Measurements from ENCODE around the gene PTN.
"Not testable (repeated sequence)": the region's sequence is repeated elsewhere in the genome, so short reads cannot be mapped to it uniquely, and the experiment has no call there.

Gene PTN

DNA sequence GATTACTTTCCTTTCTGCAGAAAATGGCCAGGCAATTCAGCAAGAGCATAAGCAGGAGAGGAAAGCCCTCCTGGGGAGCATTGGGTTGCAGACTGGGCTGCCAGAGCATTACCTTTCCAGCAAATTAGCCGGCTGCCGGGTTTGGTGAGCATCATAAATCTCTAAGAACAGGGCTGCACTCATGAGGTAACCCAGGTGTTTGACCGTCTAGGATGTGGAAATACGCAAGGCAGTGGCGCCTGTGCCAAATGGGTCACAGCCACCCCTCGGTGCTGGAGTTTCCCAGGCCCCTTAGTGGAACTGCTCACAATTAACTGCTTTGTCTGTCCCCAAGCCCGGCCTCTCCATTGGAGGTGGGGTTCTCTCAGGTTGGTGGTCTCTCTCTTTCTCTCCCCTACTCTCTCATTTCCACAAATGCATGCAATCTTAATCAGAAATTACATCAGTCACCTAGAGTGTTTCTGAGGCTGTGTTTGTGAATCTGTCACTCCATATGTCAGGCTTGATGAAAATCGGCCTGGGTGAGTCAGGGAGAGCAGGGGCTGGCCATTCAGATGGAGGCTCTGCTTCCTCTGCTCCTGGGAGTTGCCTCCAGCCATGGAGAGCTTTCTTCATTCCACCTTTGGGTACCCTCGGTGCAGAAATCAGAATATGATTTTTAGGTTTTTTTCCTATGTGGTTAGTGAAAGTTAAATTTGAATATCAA, 26.7 kb downstream of the PTN start:
- no peak for DNase-seq

DNA sequence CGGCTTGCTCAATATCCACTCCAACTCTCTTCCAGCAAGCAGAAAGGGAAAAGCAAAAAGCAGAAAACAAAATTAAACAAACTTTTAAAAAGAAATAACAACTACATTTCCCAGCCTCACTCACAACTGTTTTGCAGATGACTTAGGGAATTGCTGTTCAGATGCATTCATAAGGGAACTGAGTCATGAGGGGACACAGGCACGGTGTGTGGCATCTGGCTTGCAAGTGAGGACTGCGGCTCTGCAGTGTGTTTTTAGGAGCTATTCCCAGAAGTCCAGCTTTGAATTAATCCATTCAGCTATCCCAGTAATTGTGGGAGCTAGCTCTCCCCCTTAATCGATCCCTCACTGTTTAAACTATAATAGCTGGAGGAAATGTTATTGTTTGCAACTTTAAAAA, 30.3 kb downstream of the PTN start:
- DNase-seq, result no peak

DNA sequence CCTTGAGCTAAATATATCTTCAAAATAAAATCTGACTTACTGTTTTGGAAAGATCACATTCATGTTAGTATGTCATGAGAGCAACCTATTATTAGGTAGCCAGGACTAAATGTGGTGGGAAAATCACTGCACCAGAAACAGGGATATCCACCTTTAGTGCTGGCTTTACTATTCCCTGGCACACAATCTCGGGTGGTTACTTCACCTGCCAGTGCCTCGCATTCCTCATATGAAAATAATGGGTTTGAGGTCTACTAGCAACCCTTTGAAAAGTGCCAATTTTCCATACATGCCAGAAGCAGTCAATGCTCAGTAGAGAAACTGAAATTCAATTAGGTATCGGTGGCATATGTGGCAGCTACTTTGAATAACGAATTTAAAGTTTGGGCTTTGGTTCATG, 36.8 kb downstream of the PTN start:
- no peak for DNase-seq

DNA sequence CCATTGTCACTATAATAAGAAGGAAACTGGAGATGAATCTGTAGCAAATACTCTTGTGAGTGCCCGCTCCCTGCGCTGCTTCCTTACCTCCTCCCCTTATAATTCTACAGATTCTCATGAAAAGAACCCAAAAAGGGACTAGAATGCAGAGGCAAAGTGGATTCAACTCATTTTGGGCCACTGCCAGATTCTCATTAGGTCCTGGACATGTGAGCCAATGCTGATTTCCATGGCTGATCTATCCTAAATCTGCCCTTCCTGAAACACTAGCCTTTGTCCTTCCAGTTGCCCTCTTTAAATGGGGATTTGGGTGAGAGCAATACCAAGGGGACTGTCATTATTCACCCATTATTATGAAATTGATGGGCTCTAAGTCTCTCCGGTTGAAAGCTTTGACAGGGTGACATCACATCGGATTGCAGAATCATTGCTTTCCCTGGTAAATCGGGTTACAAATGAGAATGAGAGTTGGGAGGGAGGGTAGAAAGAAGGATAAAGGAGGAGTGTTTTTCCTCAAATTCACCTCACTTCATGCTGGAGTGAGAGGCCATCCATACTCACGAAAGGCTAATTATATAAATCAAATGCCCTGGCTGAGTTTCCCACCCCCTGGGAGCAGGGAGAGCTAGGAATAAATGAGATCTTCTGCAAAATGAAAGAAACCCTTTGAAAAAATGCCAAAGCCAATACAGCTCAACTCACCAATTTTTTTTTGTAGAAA, 37.5 kb downstream of the PTN start:
- no peak for DNase-seq

DNA sequence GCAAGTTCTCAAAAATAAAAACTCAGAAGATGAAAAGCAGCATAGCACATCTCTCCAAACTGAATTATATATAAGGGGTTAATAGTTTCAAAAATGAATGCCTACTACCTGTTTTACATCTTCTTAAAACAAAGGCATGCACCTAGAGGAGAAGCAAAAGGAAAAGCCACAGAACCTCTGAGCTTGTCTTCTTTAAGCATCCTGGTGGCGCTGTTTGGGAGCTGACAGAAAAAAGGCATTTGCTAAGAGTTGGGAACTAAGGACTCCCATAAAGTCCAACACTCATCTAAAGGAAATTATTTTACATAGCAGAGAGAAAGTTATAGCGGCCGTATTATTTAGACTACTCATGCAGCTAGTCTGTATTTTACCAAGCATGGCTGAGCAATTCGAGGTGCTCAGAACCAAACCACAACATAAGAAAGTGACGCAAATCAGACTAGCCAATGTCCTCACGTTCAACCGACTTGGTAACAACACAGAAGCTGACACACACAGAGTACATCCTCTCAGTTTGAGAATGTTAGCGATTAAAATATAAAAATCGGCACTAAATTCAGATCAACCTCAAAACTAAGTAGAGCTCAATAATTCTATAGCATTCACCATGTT, 38.8 kb downstream of the PTN start:
- no peak for DNase-seq

DNA sequence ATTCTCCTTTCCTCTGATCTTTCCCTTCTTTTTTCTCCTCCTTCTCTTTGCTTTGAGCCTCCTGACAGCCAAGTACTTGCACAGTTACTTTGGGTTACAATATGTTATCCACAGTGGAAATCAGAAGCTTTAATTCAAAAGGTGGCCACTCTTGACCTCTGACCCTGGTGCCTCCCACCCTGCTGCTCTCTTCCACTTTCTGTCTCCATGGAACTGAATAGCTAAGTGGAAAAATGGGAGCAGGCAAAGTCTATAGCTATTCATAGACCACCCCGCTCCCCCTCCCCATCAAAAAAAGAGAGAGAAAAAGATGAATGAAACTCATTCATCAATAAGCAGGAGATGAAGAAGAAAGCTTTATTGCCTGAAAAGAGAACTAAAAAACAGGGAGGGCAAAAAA, 39.4 kb downstream of the PTN start:
- no peak for DNase-seq

DNA sequence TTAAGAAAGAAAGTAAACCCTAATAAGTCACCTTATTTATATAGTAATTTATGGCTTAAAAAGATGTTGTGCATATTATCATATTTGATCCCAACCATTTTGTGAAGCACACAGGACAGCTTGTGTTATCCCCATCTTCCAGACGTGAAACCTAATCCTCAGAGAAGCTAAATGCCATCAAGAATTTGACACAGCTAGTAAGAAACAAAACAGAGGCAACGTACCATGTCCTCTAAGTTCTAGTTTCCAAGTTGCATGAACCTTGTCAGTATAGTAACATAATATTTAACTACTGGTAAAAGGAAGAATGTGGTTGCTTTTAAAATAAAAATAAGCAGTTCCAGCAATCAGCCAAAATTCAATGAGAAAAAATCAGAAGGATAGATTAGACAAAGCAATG, 41.5 kb downstream of the PTN start:
- no peak for DNase-seq

DNA sequence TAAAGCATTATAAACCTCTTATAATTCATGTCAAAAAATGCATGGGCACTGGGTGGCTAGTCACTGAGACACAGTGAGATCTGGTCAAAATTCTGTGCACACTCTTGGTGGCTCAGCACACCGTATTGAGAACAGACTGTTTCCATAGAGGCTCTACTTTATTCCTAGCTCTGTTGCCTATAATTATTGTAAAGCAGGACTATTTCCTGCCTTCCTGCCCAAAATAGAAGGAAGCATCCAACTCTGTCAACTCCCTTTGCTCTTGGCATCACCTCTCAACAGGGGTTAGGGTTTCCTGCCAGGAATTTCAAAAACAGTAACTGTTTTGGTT, 45.1 kb downstream of the PTN start:
- no peak for DNase-seq

DNA sequence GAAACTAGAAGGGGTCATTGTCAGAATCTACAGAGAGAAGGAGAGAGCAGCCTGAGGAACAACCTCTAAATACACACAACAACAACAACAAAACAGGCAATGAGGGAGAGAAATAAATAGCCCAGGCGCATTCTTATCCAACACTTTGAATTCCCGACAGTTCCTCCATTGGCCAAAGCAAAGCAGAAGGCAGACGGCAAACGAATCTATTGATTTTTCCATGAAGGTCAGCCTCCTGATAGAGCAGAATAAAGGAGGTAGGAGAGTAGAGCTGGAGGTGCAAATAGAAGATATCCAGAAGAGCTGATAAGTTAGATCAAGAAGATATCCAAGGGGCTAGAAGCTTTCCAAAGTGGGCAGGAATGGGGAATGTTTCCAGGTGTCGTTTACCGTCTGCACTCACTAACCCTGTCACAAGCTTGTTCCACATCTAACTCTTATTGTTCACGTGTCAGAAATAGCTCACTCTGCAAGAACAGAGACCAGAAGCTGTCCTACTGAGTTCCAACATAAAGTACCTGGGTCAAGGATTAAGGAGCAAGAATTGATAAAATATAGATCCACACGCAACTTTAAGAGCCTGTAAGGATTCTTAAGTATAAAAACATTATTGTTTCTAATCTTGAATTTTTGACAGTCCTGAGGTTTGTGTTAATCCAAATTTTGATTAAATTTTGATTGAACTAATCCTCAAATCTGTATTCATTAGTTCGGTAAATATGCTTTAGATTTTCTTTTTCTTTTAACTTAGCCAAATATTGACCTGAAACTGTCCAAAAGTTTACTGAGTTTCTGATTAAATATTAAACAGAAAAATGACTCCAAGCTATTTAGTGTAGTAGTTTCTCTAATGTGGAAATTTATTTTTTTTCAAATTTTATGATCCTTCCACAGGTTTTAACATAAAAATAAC, 45.7 kb downstream of the PTN start:
- DNase-seq, result no peak

DNA sequence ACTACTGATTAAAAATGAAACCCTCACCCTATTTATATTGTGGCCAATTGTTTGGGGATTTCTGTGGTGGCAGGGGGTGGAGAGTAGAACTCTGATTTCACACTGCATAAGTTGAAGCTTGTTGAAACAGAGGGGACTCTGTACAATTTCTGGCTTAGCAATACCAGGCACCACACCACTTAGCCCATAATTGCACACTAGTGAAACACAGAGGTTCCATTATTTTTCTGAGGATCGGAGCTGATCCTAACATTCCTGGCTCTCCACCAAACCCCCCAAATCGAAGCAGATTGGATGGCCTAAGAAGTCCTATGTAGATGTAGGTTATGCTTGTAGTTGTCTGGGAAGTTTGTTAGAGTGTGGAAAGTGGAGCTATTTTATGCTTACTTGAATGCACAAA, 47.0 kb downstream of the PTN start:
- DNase-seq, result no peak

DNA sequence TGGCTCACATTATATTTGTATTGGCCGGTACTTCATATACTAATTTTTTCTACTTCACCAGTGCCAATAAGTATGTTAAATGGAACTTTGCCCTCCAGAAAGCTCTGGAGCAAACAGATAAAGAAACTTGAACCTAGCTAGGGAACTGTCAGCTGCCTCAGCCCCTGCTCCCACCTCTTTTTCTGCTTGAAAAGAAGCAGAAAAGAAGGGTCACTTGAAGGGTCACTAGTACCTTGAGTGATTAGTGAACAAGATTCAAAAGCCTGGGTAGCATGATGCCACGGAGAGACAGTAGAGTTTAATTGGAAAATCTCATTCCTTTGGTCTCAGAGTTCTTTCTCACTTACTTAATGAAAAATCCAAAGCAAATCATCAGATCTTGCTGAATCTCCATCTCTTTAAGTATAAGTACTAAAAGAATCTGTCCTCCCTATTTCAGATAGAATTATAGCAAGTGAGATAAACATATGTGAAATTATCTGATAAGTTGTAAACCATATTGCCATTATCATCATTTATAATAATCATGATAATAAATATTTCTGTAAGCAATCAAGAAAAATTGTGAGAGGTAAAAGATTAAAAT, 47.7 kb downstream of the PTN start:
- DNase-seq, result no peak

DNA sequence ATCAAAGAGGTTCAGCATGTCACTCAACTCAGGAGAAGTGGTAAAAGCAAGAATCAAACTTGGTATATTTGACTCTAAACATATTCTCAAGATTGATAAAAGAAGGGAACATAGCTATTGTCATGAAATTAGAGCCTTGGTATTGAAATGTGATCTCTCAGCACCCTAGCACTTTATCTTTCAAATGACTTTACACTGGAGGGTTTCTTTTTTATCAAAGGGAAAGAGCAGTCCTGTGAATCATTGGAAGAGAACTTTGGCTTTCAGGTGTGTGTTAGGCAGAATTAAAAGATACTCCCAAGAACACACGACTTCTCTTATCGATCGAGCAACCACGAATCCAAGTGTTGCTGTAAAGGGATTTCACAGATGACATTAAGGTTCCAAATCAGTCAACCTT, 54.4 kb downstream of the PTN start:
- no peak for DNase-seq

DNA sequence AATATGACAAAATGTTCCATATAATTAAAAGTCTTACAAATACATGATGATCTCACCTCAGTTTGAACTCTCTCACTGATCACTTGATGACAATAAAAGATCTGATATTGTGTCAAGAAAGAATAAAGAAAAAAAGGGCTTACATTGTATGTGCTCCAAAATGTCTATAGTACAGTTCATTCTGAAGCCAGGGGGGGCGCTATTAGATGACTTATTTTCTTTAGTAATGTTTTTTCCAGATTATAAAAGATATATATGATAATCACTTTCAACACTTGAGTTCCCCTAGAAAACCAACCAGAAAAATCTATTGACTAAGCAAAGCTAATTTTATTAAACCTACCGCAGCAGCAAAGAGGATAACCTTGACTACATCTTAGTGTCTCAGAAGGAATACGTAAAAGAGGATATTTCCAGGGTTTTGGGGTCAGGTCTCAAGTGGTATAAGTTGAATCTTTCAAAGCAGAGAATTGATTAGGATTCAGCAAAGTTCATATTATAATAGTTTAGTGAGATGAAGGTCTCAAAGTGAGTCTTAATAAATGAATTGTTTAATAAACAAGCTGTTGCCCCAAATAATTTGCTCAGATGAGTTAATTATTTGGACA, 55.8 kb downstream of the PTN start:
- DNase-seq, result no peak

DNA sequence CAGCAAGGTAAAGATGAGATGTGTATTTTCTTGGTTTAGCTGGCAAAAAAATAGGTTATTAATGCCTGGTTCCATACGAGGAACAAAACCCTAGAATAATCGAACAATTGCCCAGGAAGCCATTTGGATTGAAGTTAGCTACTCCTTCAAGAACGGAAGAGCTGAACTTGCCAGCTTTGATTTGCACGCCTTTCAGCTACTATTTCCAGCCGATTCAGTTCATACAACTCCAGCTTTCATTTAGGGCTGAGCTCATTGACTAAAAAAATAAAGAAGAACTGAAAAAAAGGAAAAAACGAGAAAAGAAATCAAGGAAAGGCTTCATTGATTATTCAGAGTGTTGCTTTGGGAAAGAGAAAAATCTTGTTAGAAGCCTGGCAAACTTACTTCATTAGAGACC, 60.4 kb downstream of the PTN start:
- DNase-seq, result no peak

DNA sequence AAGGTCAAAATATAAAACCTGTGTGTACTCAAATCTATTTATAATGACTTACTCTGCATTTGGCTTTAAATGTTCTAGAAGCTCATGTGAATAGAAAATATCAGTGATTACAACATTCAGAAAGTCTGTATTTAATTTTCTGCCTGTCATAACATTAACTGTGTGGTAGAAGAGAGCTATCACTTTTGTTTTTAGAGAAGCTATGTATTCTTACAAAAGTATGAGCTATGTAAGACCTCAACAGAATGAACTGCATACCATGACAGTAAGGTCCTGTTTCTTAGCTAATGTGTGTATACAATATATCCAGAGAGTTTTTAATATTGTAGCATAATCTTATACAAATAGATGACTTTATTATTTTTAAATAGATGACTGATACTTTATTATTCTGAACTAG, 61.5 kb downstream of the PTN start:
- no peak for DNase-seq

DNA sequence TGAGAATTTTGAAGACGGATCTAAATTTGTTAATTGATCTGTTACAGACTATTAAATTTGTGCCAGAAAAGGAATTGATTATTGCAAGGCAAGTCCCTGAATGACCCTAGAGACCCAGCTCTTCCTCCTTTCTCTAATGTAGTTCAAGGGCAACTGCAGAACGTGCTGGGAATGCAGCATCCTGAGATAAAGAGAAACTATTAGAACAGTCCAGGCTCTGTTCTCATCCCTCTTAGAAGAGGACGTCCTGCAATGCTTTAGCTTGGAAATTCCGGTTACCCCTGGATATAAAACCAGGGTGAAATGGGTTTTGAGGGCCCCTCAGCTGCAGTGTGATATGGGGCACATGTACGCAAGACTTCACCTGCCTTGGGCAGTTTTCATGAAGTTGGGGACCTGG, 67.3 kb downstream of the PTN start:
- no peak for DNase-seq

DNA sequence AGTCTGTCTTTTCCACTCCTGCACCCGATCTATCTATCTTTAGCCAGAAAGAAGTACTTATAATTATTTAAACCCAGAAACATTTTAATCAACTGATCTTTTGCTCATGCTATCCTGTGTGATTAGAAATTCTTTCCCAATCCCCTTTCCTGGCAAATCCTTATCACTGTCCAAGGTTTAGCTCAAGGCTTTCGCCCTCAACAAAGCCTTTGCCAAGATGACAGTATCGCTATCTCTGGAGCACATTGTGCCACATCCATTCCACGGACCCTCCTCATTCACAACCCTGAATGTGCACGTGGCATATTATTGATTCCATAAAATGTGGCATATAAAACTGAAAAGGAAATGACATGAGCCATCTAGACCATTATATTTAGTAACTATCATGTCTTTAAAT, 71.3 kb downstream of the PTN start:
- DNase-seq, result no peak

DNA sequence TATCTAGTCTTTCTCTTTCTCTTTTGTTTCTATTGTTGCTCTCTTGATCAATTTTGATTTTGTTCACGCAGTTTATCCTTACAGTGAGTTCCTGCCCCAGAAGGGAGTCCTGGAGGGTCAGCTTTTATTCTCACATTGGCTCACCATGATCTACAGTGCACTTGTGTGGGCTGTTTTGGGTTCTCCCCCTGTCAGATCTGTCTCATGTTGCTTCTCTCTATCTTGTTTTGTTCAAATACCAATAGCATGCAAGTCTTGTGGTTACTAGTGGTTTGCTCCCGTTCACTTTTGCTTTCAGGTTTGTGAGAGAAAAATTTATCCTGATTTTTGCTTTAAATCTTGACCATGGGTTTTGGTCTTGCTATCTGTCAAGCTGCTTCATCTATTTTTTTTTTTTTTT, 74.3 kb downstream of the PTN start:
- no peak for DNase-seq

DNA sequence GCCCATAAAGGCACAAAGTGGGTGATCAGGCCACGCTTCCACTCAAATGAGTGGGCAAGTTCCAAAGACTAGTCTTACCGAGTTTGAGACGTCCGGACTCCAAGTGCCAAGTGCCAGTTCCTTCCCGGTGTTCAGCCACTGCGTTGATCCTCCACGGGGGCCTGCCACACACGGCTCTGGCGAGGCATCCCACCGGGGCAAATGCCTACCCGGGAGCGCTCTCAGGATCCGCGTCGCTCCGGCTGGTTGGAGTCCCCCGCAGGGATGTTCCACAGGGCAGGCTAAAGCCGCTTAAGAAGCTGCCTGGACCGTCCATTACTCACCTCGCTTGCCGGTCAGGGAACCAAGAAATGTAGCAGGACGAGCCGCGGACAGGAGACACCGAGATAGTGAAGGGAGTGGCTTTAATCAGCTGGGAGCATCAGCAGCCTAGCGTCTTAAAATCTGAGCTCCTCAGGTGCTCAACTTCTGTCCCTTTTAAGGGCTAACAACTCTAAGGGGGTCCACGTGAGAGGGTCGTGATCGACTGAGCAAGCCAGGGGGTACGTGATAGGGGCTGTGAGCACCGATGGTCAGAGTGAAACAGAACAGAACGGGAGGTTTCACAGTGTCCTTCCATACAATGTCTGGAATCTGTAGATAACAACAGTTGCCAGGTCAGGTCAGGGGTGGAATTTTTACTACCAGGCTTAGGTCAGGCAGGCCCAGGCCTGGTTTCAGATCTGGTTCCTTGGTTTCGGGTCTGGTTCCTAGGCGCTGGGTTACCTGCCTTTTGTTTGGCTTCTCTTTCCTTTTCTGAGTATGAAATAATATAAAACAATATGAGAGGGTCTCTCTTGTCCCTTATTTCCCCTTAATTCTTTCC, 75.3 kb downstream of the PTN start:
- DNase-seq, result not testable (repeated sequence)

DNA sequence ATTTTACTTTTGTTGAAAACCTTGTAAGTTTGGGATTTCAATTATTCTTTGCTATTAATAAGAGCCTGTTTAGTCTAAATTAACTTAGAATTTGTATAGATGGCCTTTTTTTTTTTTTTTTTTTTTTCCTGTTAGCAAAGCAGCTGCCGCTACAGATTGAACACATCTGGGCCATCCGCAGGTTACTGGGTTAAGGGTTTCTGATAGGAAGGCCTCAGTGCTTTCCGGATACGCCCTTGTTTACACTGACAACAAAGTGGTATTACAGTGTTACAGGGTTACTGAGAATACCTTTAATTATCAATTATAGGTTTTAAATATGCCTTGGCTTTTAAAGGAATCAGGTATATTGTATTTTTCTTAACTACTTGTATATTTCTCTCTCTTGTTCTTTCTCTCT, 76.8 kb downstream of the PTN start:
- no peak for DNase-seq

DNA sequence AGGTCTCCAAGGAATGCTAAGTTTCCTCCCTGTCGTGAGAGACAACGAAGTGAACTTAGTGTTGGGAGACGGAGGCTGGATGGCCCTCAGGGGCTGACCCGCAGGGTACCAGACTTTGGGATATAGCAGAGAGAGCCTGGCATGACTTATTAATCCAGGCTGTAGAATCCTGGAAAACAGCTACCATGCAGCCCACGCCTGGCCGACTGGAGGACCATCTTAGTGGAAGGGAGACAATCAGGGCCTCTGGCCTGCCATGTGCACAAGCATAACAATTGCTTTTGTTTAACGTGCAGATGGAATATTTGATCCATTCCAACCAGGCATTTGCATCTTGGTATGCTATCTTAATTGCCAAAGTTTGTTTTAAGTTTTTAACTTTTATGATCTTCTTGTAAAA, 78.1 kb downstream of the PTN start:
- DNase-seq, result not testable (repeated sequence)

DNA sequence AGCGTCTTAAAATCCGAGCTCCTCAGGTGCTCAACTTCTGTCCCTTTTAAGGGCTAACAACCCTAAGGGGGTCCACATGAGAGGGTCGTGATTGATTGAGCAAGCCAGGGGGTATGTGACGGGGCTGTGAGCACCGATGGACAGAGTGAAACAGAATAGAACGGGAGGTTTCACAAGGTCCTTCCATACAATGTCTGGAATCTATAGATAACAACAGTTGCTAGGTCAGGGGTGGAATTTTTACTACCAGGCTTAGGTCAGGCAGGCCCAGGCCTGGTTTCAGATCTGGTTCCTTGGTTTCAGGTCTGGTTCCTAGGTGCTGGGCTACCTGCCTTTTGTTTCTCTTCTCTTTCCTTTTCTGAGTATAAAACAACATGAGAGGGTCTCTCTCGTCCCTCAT, 80.9 kb downstream of the PTN start:
- no peak for DNase-seq

All from stimulated activated CD4-positive, alpha-beta T cell treated with anti-CD3 and anti-CD28 coated beads, Interleukin-4, amount 100 ng/mL, for 1 hour (primary cell).